Measurements from ENCODE around the gene GYS1.

Gene GYS1

GRCh38 chr19:48988286-48988685, 4.8 kb downstream of the GYS1 start:
- no peak for DNase-seq

- no peak for DNase-seq
Measured at GRCh38 chr19:48987323-48987722, 5.8 kb downstream of the GYS1 start.

- DNase-seq, result no peak
Measured at GRCh38 chr19:48986211-48986610, 6.9 kb downstream of the GYS1 start.

- no peak for DNase-seq
Measured at GRCh38 chr19:48985711-48986110, 7.4 kb downstream of the GYS1 start.

- DNase-seq, result no peak
Measured at GRCh38 chr19:48982280-48982679, 10.8 kb downstream of the GYS1 start.

- DNase-seq, result no peak
Measured at GRCh38 chr19:48977061-48977460, 16.0 kb downstream of the GYS1 start.

- DNase-seq, result no peak
Measured at GRCh38 chr19:48975947-48976847, 16.9 kb downstream of the GYS1 start.

- DNase-seq, result peak; percentile 80
Measured at GRCh38 chr19:48970923-48971395, 22.1 kb downstream of the GYS1 start.

- DNase-seq, result no peak
Measured at GRCh38 chr19:48970139-48970766, 22.9 kb downstream of the GYS1 start.

GRCh38 chr19:48969276-48970138, 23.6 kb downstream of the GYS1 start:
- no peak for DNase-seq

- DNase-seq, result no peak
Measured at GRCh38 chr19:48968813-48969218, 24.3 kb downstream of the GYS1 start.

GRCh38 chr19:48968179-48968661, 24.9 kb downstream of the GYS1 start:
- no peak for DNase-seq

GRCh38 chr19:48967346-48968178, 25.5 kb downstream of the GYS1 start:
- no peak for DNase-seq

GRCh38 chr19:48966541-48967345, 26.4 kb downstream of the GYS1 start:
- no peak for DNase-seq

GRCh38 chr19:48965806-48966540, 27.1 kb downstream of the GYS1 start:
- peak; percentile 90 for DNase-seq

GRCh38 chr19:48965040-48965805, 27.9 kb downstream of the GYS1 start, which contains the start of gene FTL:
TSS of gene FTL (plus strand) at chr19:48965309. CDS start at chr19:48965508, 199 bp downstream.
- peak; percentile 94 for DNase-seq

GRCh38 chr19:48964205-48965039, 28.7 kb downstream of the GYS1 start:
- DNase-seq, result no peak

GRCh38 chr19:48963371-48964204, 29.5 kb downstream of the GYS1 start:
- no peak for DNase-seq
